K562 (cell line): ENCODE measurements around the gene ARHGEF1. TPM values are rescaled to one million over a fixed set of nuclear protein-coding genes. Genes with fewer than 3 reads are reported as not detected.

Experiments used
- ATAC-seq: fragments of 200-7000 bp; cut with Tn5 transposase; 3 replicates; pipeline ENCODE4 v1.9.1; 2020; ENCODE audit warnings: moderate library complexity
- BruUV-seq: library from RNA; stranded (reverse); fragments of 400-500 nt; replicated peaks from 2 replicates; lab custom pipeline; 2021; lab: Mats Ljungman, UMichigan
- CTCF ChIA-PET: fragments of 300-600 bp; formaldehyde crosslinking; extraction: SDS; loops from one replicate; lab custom pipeline; 2021; ENCODE audit warnings: low intra/inter-chr PET ratio; lab: Yijun Ruan, JAX
- POLR2A ChIA-PET: fragments of 300-600, 350-650 bp; sonication (Branson Sonifier 250); formaldehyde crosslinking; extraction: SDS; loops from one replicate; lab custom pipeline; 2021; ENCODE audit warnings: antibody characterized with exemption, inconsistent platforms; lab: Yijun Ruan, JAX
- DNase-seq, 4 experiments: peaks; one replicate each; pipeline versions ENCODE4 v3.0.0 to v3.0.0-alpha.2; 2011 to 2018; ENCODE audit warnings: low spot score in 3 of 4, mixed read lengths in 3 of 4; ENCODE audit errors: extremely low read depth in 1 of 4
- FAIRE-seq: peaks from 2 replicates; lab custom pipeline; 2011; peaks lifted over from hg19 to GRCh38; lab: Jason Lieb, UNC
- H2AFZ ChIP-seq: 2 replicates; pipeline ENCODE4 v1.6.0; 2011; ENCODE audit warnings: low read depth, low read length, control low read depth, inconsistent platforms
- H3K27ac ChIP-seq: fragments of 200-600 bp; 3 replicates; pipeline ENCODE4 v1.8.0; 2011; ENCODE audit warnings: low read depth, mild to moderate bottlenecking, control low read depth, inconsistent platforms, low read length, moderate library complexity, mixed read lengths; ENCODE audit errors: extremely low read depth
- H3K27me3 ChIP-seq, 2 experiments: fragments of 300-600 bp in 1 of 2; 2 replicates in 1 of 2; 3 replicates in 1 of 2; pipeline versions ENCODE4 v1.6.0 to v1.8.0; 2011; ENCODE audit warnings: inconsistent platforms in 2 of 2, low read length in 2 of 2, mild to moderate bottlenecking in 1 of 2, mixed read lengths in 1 of 2, moderate library complexity in 1 of 2; ENCODE audit not compliant: control insufficient read depth in 2 of 2, insufficient read depth in 2 of 2
- H3K36me3 ChIP-seq: fragments of 300-600 bp; 3 replicates; pipeline ENCODE4 v1.8.0; 2011; ENCODE audit warnings: mild to moderate bottlenecking, low read length, inconsistent platforms; ENCODE audit not compliant: control insufficient read depth, insufficient read depth
- H3K4me1 ChIP-seq, 2 experiments: fragments of 200-600 bp in 1 of 2; replicated peaks in 1 of 2; 2 replicates in 1 of 2; 3 replicates in 1 of 2; pipeline versions ENCODE4 v1.5.1 to v1.8.0; 2011; ENCODE audit warnings: inconsistent platforms in 2 of 2, low read length in 2 of 2, mild to moderate bottlenecking in 1 of 2, mixed read lengths in 1 of 2, moderate library complexity in 1 of 2; ENCODE audit not compliant: control insufficient read depth in 2 of 2, insufficient read depth in 2 of 2
- H3K4me2 ChIP-seq: 2 replicates; pipeline ENCODE4 v1.6.1; 2011; ENCODE audit warnings: low read length, control low read depth, inconsistent platforms, mixed read lengths; ENCODE audit not compliant: insufficient read depth
- H3K4me3 ChIP-seq: fragments of 200-600 bp; sonication (generic), shearing (Covaris generic); 2 replicates; pipeline ENCODE4 v1.5.1; 2016; ENCODE audit warnings: control low read depth, inconsistent platforms
- H3K79me2 ChIP-seq: fragments of 200-600 bp; 3 replicates; pipeline ENCODE4 v1.8.0; 2011; ENCODE audit warnings: low read length, inconsistent platforms; ENCODE audit not compliant: control insufficient read depth, insufficient read depth
- H3K9ac ChIP-seq, 2 experiments: 2 replicates each; pipeline versions ENCODE4 v1.6.0 to v1.6.1; 2011; ENCODE audit warnings: low read depth in 2 of 2, low read length in 2 of 2, control low read depth in 1 of 2, inconsistent platforms in 1 of 2, mild to moderate bottlenecking in 1 of 2, mixed read lengths in 1 of 2; ENCODE audit not compliant: insufficient read depth in 1 of 2
- H3K9me1 ChIP-seq: one replicate; pipeline ENCODE4 v1.6.0; 2011; ENCODE audit warnings: inconsistent platforms, mild to moderate bottlenecking, low read length, moderate library complexity; ENCODE audit not compliant: control insufficient read depth, insufficient read depth
- H3K9me3 ChIP-seq: replicated peaks from 2 replicates; pipeline ENCODE4 v1.5.1; 2011; ENCODE audit warnings: low read depth, low read length, inconsistent platforms; ENCODE audit not compliant: control insufficient read depth, insufficient read depth
- H4K20me1 ChIP-seq: replicated peaks from 2 replicates; pipeline ENCODE4 v1.6.1; 2011; ENCODE audit warnings: low read length, inconsistent platforms, mixed read lengths; ENCODE audit not compliant: control insufficient read depth, insufficient read depth
- FOXP4 ChIP-seq: sonication (generic); formaldehyde crosslinking; IDR thresholded peaks from 2 replicates; pipeline ENCODE4 v1.8.0; 2022; ENCODE audit warnings: mild to moderate bottlenecking, missing genetic modification reagents, borderline replicate concordance
- POLR2G ChIP-seq: fragments of 200-400 bp; formaldehyde crosslinking; IDR thresholded peaks from 2 replicates; pipeline ENCODE4 v1.6.1; 2017; ENCODE audit warnings: low read depth, mild to moderate bottlenecking, antibody characterized with exemption, low read length, moderate library complexity
- WGBS: fragments of 100-300 bp; shearing (Covaris generic); methylation state at CpG from one replicate; pipeline ENCODE4 v1.1.6; 2016; ENCODE audit warnings: low coverage, mixed read lengths; ENCODE audit not compliant: insufficient coverage; ENCODE audit errors: missing lambda C conversion rate; 5-methylcytosine and 5-hydroxymethylcytosine counted together
- in situ Hi-C: fragments of 300-500 bp; cut with MboI; formaldehyde crosslinking; loops from 4 replicates; pipeline ENCODE4 v1.15.0; 2018; ENCODE audit warnings: inconsistent platforms, mixed read lengths
- intact Hi-C: fragments of 100-400 bp; cut with micrococcal nuclease; formaldehyde crosslinking; loops from 2 replicates; pipeline ENCODE4 v1.14.2; 2022
- polyA plus RNA-seq, 8 experiments: library from polyadenylated mRNA; depleted of rRNA in 4 of 8; stranded (reverse) in 5 of 8; unstranded in 3 of 8; fragments of >200 nt; fragmentation: Nextera tagmentation in 2 of 8; fragmentation: Illumina TruSeq in 1 of 8; extraction: Ambion mirVana in 2 of 8; extraction: Trizol in 1 of 8; gene quantifications; 2 replicates each; pipeline versions ENCODE4 v1.2.1 to v1.2.3, GENCODE V29; 2011 to 2014; ENCODE audit warnings: inconsistent platforms in 1 of 8, missing spikeins in 1 of 8
- total RNA-seq, 7 experiments: library from RNA; depleted of rRNA in 6 of 7; stranded (reverse); fragments of >200 nt in 6 of 7; fragmentation: Illumina TruSeq in 2 of 7; extraction: Trizol in 2 of 7; gene quantifications; 2 replicates each; pipeline versions ENCODE4 v1.2.1 to v1.2.3, GENCODE V29; 2011 to 2021; ENCODE audit warnings: low replicate concordance in 1 of 7
- TF ChIP-seq, protein P1 (sequence below): sonication (generic); formaldehyde crosslinking; IDR thresholded peaks from 2 replicates; pipeline ENCODE4 v1.8.0; 2022; ENCODE audit warnings: mild to moderate bottlenecking, missing genetic modification reagents

Gene ARHGEF1
- total and polyA plus RNA-seq, 9 of the 15 experiments (the other 6 are each of a cell fraction or from before 2014, with no cell fraction given), result 1.9 to 149 (median 29.8) TPM

- no peak for TF ChIP-seq FOXP4 (CRISPR knock-in tag)
Measured at GRCh38 chr19:41908724-41909464, 25.9 kb downstream of the ARHGEF1 start (continued).

- Histone ChIP-seq H4K20me1 (peaks cover 22% of the 10 kb centered on the region; the same call in 1 of the 2 replicates), H3K9me3 (no peaks in the 10 kb centered on the region), H3K4me2 (no peak overlapping the region), H3K4me3 (no peak overlapping the region), H3K9me1 (peaks cover 4% of the 10 kb centered on the region), H3K36me3 (peaks cover 23% of the 10 kb centered on the region; the same call in 1 of the 3 replicates), H3K79me2 (no peaks in the 10 kb centered on the region), H3K4me1 (peaks cover 0 to 33% of the 10 kb centered on the region in 2 experiments; a peak in 2 of 5 replicates), H2AFZ (no peak overlapping the region), H3K27ac (no peak overlapping the region), H3K27me3 (peaks cover 18 to 34% of the 10 kb centered on the region in 2 experiments), H3K9ac (no peak overlapping the region)
- DNase-seq (peak in 1 of 4 experiments; percentile 11), ATAC-seq (no peak), FAIRE-seq (no peak)
- WGBS, result 52% methylated on average over 11 of the region's 13 CpGs
- TF ChIP-seq, protein P1, sequence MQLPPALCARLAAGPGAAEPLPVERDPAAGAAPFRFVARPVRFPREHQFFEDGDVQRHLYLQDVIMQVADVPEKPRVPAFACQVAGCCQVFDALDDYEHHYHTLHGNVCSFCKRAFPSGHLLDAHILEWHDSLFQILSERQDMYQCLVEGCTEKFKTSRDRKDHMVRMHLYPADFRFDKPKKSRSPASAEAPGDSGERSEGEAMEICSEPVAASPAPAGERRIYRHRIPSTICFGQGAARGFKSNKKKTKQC (CRISPR knock-in tag), result no peak
- peak; percentile 63 for TF ChIP-seq POLR2G
- CTCF ChIA-PET, result no interaction called here
- in situ Hi-C loops (no loop called here), intact Hi-C loops (no loop called here)
- POLR2A ChIA-PET, result interaction anchor here (0.6 kb wide), 1 partner anchor 14 kb away, joined by 3 read pairs; no protein-coding TSS in a partner anchor
- BruUV-seq, result TSS peak; percentile 19
Measured at GRCh38 chr19:41909706-41910105, 26.7 kb downstream of the ARHGEF1 start.
